Brain microvascular endothelial cell (primary cell): ENCODE data around the gene DENND2A.
A peak's percentile ranks its signal among the peaks of the same experiment; 100 is the strongest.
"Not testable (repeated sequence)": the region's sequence is repeated elsewhere in the genome, so short reads cannot be mapped to it uniquely, and the experiment has no call there.

Experiments used
- DNase-seq: peaks from one replicate; pipeline ENCODE4 v3.0.0-alpha.2; 2020
- H3K27ac ChIP-seq: fragments of 250-450 bp; sonication (Bioruptor Pico); 2 replicates; pipeline ENCODE4 v1.5.1; 2020; ENCODE audit warnings: mild to moderate bottlenecking, moderate library complexity
- H3K27me3 ChIP-seq: fragments of 250-450 bp; sonication (Bioruptor Pico); replicated peaks from 2 replicates; pipeline ENCODE4 v1.5.1; 2020; ENCODE audit warnings: mild to moderate bottlenecking
- H3K36me3 ChIP-seq: fragments of 250-450 bp; sonication (Bioruptor Pico); replicated peaks from 2 replicates; pipeline ENCODE4 v1.5.1; 2020; ENCODE audit warnings: mild to moderate bottlenecking
- H3K4me3 ChIP-seq: 2 replicates; pipeline ENCODE4 v1.5.1; 2011; ENCODE audit warnings: low read depth, mild to moderate bottlenecking, control low read depth, low read length, moderate library complexity
- in situ Hi-C: cut with HindIII; loops from 2 replicates; pipeline ENCODE4 v1.10.0; 2017; ENCODE audit warnings: low sequenced_read_pairs, low pct_ligation_motif_present
- TF ChIP-seq, protein P1 (sequence below): IDR thresholded peaks from 2 replicates; pipeline ENCODE4 v1.5.1; 2011; ENCODE audit warnings: low read depth, mild to moderate bottlenecking, moderate library complexity, low read length, control low read depth, inconsistent platforms; ENCODE audit errors: missing control alignments

Gene DENND2A

DNA sequence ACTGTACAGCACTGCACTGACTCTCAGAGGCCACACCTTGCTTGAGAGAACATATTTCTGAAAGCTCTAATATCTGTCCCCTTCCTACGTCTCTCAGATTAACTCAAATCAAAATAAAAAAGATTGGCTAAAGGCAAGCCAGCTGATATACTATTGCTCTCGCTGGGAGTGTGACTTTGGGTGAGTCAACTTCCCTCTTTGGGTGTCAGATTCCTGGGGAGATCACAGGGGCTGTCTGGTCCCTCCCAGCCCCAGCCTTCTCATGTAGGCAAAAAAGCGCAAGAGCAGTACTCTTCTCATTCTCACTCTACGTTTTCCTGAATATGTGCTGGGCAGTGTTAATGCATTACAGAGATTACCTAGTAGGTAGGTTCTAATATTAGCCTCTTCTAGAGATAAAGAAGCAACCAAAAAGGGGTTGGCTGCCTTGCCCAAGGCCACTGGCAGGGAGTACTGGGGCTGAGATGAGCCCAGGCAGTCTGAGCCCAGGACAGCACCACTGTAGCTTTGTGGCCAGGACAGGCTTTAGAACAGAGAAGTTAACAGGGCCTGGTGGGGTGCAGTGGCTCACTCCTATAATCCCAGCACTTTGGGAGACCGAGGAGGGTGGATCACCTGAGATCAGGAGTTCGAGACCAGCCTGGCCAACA is 9.1 kb upstream of the DENND2A start:
- Histone ChIP-seq H3K36me3 (no peaks in the 10 kb centered on the region), H3K27me3 (no peaks in the 10 kb centered on the region), H3K27ac (no peak overlapping the region), H3K4me3 (no peak overlapping the region)
- TF ChIP-seq, protein P1, sequence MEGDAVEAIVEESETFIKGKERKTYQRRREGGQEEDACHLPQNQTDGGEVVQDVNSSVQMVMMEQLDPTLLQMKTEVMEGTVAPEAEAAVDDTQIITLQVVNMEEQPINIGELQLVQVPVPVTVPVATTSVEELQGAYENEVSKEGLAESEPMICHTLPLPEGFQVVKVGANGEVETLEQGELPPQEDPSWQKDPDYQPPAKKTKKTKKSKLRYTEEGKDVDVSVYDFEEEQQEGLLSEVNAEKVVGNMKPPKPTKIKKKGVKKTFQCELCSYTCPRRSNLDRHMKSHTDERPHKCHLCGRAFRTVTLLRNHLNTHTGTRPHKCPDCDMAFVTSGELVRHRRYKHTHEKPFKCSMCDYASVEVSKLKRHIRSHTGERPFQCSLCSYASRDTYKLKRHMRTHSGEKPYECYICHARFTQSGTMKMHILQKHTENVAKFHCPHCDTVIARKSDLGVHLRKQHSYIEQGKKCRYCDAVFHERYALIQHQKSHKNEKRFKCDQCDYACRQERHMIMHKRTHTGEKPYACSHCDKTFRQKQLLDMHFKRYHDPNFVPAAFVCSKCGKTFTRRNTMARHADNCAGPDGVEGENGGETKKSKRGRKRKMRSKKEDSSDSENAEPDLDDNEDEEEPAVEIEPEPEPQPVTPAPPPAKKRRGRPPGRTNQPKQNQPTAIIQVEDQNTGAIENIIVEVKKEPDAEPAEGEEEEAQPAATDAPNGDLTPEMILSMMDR: no peak
- DNase-seq: peak; percentile 70
- in situ Hi-C loops: no loop called here

DNA sequence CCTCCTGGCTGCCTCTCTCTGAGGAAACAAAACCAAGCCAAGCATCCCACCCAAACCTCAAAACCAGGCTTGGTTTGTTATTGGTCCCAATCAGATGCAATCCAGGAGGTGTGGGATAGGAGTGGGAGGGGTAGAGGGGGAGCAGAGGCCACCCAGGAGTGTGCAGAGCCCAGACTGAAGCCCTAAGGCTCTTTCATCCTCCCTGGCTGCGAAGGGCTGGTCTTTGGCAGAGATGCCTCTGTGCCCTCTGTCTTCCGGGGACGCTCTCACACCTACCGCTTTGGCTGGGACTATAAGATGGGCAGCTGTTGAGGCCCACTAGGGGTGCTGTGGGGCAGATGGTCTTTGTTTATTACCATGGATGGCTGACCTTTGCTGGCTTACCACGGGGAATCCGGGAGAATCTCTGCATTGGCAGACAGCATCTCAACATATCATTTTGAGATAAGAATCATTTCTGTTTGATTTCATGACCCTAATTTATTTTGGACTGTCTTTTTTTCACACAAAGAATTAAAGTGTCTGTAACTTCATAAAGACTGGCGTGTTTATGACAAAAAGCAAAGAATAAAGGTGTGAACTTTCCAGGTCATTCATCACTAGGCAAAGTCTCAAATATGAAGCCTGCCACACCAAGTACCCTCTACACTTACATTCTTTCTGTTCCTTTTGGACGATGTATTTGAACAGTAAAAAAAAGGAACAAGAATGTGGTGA is 6.5 kb upstream of the DENND2A start:
- no peak for DNase-seq
- Histone ChIP-seq H3K27me3 (no peaks in the 10 kb centered on the region), H3K27ac (no peak overlapping the region), H3K36me3 (no peaks in the 10 kb centered on the region), H3K4me3 (no peak overlapping the region)
- in situ Hi-C loops: no loop called here
- TF ChIP-seq, protein P1: peak; percentile 84

DNA sequence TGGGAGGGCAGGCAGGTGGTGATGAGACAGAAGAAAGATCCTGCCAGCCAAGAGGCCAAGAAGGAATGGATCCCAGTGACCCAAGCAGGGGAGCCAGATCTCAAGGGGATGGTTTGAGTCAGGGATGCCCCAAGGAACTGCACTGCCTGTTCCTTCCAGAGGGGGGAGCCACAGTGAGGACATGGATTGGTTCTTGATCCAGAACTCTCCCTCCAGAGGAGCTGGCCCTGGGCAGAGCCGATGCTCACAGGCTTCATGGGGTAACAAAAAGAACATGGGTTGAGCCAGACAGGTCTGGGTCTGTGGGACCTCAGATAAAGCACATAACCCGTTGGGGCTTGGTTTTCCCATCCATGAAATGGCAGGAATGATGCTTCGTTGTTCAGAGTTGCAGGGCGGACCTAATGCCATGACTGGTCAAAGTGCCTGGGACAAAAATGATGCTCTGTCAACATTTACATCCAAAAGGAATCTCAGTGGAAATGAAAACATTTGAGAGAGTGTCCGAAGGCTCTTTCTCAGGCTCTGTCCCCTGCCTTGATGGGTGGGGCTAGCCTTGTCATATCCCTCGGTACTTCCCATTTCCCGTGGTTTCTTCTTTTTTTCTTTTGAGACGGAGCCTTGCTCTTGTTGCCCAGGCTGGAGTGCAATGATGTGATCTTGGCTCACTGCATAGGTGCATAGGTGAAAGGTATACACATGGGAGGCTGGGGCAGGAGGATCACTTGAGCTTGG is 4.7 kb upstream of the DENND2A start:
- DNase-seq: no peak
- TF ChIP-seq, protein P1: peak; percentile 66
- no peaks in the 10 kb centered on the region for H3K36me3 ChIP-seq
- in situ Hi-C loops: no loop called here
- H3K27ac ChIP-seq: no peak overlapping the region
- no peaks in the 10 kb centered on the region for H3K27me3 ChIP-seq
- no peak overlapping the region for H3K4me3 ChIP-seq

DNA sequence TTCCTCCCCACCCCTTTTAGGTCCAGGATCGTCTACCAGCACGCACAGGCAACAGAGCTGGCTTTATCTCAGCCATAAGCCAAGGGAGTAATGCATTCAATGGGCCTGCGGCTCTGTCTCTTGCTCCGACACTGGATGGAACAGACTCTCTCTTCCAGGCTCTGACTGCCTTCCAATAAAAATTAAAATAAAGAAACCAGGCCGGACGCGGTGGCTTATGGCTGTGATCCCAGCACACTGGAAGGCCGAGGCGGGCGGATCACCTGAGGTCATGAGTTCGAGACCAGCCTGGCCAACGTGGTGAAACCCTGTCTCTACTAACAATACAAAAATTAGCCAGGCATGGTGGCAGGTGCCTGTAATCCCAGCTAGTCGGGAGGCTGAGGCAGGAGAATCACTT is 4.1 kb upstream of the DENND2A start:
- in situ Hi-C loops, H3K27me3 ChIP-seq, H3K27ac ChIP-seq: not testable (repeated sequence)

GRCh38 chr7:140643416-140643815 is 2.8 kb upstream of the DENND2A start:
- no peak overlapping the region for H3K27ac ChIP-seq
- TF ChIP-seq, protein P1: no peak
- no peak overlapping the region for H3K4me3 ChIP-seq
- no peaks in the 10 kb centered on the region for H3K36me3 ChIP-seq
- no peaks in the 10 kb centered on the region for H3K27me3 ChIP-seq
- in situ Hi-C loops: no loop called here
- no peak for DNase-seq

More for the DNA sequence above, 4.1 kb upstream of the DENND2A start:
- DNase-seq, H3K4me3 ChIP-seq, H3K36me3 ChIP-seq: not testable (repeated sequence)

DNA sequence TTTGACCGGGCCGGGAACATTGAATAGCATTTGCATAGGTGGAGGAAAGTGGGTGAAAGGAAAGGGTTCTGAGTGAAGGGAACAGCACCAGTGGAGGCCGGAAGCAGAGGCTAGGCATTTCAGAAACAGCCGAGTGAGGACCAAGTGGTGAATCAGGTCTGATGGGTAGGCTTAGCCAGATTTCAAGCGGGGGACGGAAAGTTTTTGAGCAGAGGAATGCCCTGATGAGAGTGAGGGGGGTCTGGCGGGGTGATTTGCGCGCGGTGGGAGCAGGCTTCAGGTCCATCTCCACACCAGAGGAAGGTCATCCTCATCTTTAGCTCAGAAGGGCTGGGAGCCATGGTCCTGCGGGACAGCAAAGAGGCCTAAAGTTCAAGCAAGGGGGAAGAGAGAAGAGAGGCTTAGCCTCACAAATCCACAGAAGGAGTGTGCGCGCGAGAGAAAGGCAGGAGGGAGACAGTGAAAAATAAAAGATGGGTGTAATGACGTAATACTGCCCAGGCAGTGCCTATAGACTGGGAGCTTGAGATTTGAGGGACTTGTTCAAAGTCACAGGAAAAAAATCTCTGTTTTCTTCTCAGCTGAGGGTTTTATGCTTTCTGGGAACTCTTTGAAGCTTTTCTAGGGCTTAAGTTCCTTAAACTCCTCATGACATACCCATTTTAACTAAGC is 1.0 kb upstream of the DENND2A start:
- in situ Hi-C loops: no loop called here
- H3K27me3 ChIP-seq: no peaks in the 10 kb centered on the region
- peak overlapping the region; percentile 68 for H3K4me3 ChIP-seq
- TF ChIP-seq, protein P1: no peak
- H3K27ac ChIP-seq: no peak overlapping the region
- H3K36me3 ChIP-seq: no peaks in the 10 kb centered on the region
- DNase-seq: no peak
